C1 segment of cervical spinal cord (tissue), 14 donors: ENCODE results near the gene ARHGAP5.
A peak's percentile ranks its signal among the peaks of the same experiment; 100 is the strongest.
"Not testable (repeated sequence)": the region's sequence is repeated elsewhere in the genome, so short reads cannot be mapped to it uniquely, and the experiment has no call there.

Experiments used
- DNase-seq, 14 donors: peaks; one replicate each; lab custom pipeline; 2025; lab: John Stamatoyannopoulos, UW

ARHGAP5 gene

GRCh38 chr14:32110548-32110896 is 33.4 kb downstream of the ARHGAP5 start:
- no peak for DNase-seq

- DNase-seq, result no peak
These were observed 44.4 kb downstream of the ARHGAP5 start for GRCh38 chr14:32121536-32121935.

- DNase-seq, result no peak
These were observed 44.8 kb downstream of the ARHGAP5 start for GRCh38 chr14:32121948-32122347.

- DNase-seq, result not testable (repeated sequence)
These were observed 50.0 kb downstream of the ARHGAP5 start for GRCh38 chr14:32126899-32127730.

GRCh38 chr14:32127731-32128654 is 50.9 kb downstream of the ARHGAP5 start:
- not testable (repeated sequence) for DNase-seq

- DNase-seq, result no peak
These were observed 51.6 kb downstream of the ARHGAP5 start for GRCh38 chr14:32128703-32129102.

- DNase-seq, result no peak
These were observed 52.0 kb downstream of the ARHGAP5 start for GRCh38 chr14:32129124-32129523.

- DNase-seq, result not testable (repeated sequence)
These were observed 54.6 kb downstream of the ARHGAP5 start for GRCh38 chr14:32131689-32132088.

GRCh38 chr14:32134448-32135097 is 57.5 kb downstream of the ARHGAP5 start:
- no peak for DNase-seq

- no peak for DNase-seq
These were observed 59.1 kb downstream of the ARHGAP5 start for GRCh38 chr14:32136027-32136825.

- DNase-seq, result no peak
These were observed 60.2 kb downstream of the ARHGAP5 start for GRCh38 chr14:32137313-32137712.

GRCh38 chr14:32137892-32138291 is 60.8 kb downstream of the ARHGAP5 start:
- DNase-seq, result no peak

- peak in 2 of 14 donors; percentile 1 to 2 for DNase-seq
These were observed 65.2 kb downstream of the ARHGAP5 start for GRCh38 chr14:32142341-32142740.

- no peak for DNase-seq
These were observed 65.8 kb downstream of the ARHGAP5 start for GRCh38 chr14:32142754-32143437.

GRCh38 chr14:32150392-32150791 is 73.3 kb downstream of the ARHGAP5 start:
- DNase-seq, result no peak

GRCh38 chr14:32166029-32166428 is 88.9 kb downstream of the ARHGAP5 start:
- no peak for DNase-seq

GRCh38 chr14:32166924-32167323 is 89.8 kb downstream of the ARHGAP5 start:
- no peak for DNase-seq

- DNase-seq, result no peak
These were observed 90.8 kb downstream of the ARHGAP5 start for GRCh38 chr14:32167907-32168306.

- DNase-seq, result no peak
These were observed 92.1 kb downstream of the ARHGAP5 start for GRCh38 chr14:32169191-32169590.

- no peak for DNase-seq
These were observed 94.4 kb downstream of the ARHGAP5 start for GRCh38 chr14:32171469-32171868.
